ENCODE measurements around the gene LDLRAD3.

DNA sequence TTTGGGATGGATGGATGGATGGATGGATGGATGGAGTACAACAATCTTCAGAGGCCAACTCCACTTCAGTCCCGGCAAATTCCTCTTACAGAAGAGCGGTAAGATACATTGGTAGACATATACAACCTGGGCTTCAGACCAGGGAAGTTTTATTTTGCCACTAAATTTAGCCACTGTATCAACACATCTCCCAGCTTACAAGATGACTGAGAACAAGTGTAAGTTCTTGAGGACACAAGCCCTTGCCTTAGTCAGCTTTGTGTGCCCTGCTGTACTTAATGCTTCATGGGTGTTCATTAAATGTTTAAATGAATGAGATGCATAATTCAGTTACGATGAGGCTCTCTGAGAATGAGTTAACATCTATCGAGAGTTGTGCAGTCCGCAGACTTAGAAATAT is 217.7 kb downstream of the LDLRAD3 start:
- TF ChIP-seq, protein P1, sequence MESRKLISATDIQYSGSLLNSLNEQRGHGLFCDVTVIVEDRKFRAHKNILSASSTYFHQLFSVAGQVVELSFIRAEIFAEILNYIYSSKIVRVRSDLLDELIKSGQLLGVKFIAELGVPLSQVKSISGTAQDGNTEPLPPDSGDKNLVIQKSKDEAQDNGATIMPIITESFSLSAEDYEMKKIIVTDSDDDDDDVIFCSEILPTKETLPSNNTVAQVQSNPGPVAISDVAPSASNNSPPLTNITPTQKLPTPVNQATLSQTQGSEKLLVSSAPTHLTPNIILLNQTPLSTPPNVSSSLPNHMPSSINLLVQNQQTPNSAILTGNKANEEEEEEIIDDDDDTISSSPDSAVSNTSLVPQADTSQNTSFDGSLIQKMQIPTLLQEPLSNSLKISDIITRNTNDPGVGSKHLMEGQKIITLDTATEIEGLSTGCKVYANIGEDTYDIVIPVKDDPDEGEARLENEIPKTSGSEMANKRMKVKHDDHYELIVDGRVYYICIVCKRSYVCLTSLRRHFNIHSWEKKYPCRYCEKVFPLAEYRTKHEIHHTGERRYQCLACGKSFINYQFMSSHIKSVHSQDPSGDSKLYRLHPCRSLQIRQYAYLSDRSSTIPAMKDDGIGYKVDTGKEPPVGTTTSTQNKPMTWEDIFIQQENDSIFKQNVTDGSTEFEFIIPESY (IDR thresholded peaks at IDR 0.05; ENCODE audit: borderline replicate concordance, low read depth) = no peak
- no peak for TF ChIP-seq MXI1 (IDR thresholded peaks at IDR 0.05; ENCODE audit: low read depth, low read length)

All from SK-N-SH (cell line).